ENCODE data around the gene ANKLE2.

DNA sequence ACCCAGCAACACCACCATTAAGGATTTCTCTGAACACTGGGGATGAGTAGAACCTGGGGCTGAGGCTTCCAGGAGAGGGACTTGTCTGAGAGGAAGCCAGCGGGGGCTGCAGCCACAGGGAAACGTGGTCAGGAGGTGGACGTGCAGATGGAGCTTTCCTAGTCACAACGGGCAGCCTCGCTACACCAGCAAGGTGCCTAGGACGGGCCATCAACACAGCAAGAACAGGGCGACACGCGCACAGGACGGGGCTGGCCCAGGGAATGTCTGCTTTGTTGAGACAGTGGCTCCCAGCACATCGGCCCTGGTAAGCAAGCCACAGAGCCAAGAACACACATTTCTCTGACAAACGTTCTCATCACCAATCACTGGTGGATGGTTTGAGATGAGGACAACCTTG lies 25.3 kb downstream of the ANKLE2 start:
- TF ChIP-seq, protein P1, sequence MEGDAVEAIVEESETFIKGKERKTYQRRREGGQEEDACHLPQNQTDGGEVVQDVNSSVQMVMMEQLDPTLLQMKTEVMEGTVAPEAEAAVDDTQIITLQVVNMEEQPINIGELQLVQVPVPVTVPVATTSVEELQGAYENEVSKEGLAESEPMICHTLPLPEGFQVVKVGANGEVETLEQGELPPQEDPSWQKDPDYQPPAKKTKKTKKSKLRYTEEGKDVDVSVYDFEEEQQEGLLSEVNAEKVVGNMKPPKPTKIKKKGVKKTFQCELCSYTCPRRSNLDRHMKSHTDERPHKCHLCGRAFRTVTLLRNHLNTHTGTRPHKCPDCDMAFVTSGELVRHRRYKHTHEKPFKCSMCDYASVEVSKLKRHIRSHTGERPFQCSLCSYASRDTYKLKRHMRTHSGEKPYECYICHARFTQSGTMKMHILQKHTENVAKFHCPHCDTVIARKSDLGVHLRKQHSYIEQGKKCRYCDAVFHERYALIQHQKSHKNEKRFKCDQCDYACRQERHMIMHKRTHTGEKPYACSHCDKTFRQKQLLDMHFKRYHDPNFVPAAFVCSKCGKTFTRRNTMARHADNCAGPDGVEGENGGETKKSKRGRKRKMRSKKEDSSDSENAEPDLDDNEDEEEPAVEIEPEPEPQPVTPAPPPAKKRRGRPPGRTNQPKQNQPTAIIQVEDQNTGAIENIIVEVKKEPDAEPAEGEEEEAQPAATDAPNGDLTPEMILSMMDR (optimal IDR thresholded peaks at IDR 0.05 in 1 of 3, IDR thresholded peaks at IDR 0.05 in 1 of 3, conservative IDR thresholded peaks at IDR 0.05 in 1 of 3; ENCODE audit: extremely low read depth in 1 of 3, insufficient read depth in 2 of 3, low read length in 3 of 3) = no peak
- no peak for TF ChIP-seq EZH2 (IDR thresholded peaks at IDR 0.05; ENCODE audit: low read length)

All from keratinocyte (primary cell).